Smooth muscle cell (in vitro differentiated cells): Measurements from ENCODE around the gene PRKCA. TPM values are rescaled to one million over a fixed set of nuclear protein-coding genes. Genes with fewer than 3 reads are reported as not detected.

ENCODE experiments used
- DNase-seq: peaks from one replicate; lab custom pipeline; 2025; ENCODE audit not compliant: unreplicated experiment; lab: John Stamatoyannopoulos, UW
- H2AFZ ChIP-seq: fragments of 200-600 bp; sonication (generic); 2 replicates; pipeline ENCODE4 v1.6.0; 2016; ENCODE audit warnings: antibody characterized with exemption, low read depth, mild to moderate bottlenecking
- H3F3A ChIP-seq: fragments of 200-600 bp; sonication (generic); 2 replicates; pipeline ENCODE4 v1.6.0; 2017; ENCODE audit warnings: antibody characterized with exemption, low read depth
- H3K27ac ChIP-seq: fragments of 200-600 bp; sonication (generic); 2 replicates; pipeline ENCODE4 v1.5.1; 2016; ENCODE audit warnings: low read depth, mild to moderate bottlenecking
- H3K27me3 ChIP-seq: fragments of 200-600 bp; sonication (generic); 2 replicates; pipeline ENCODE4 v1.6.1; 2016; ENCODE audit warnings: low read depth, mild to moderate bottlenecking
- H3K36me3 ChIP-seq: fragments of 200-600 bp; sonication (generic); 2 replicates; pipeline ENCODE4 v1.5.1; 2016; ENCODE audit warnings: low read depth
- H3K4me1 ChIP-seq: fragments of 200-600 bp; sonication (generic); 2 replicates; pipeline ENCODE4 v1.5.1; 2016; ENCODE audit warnings: low read depth
- H3K4me2 ChIP-seq: fragments of 200-600 bp; sonication (generic); 2 replicates; pipeline ENCODE4 v1.6.0; 2016; ENCODE audit warnings: mild to moderate bottlenecking
- H3K4me3 ChIP-seq: fragments of 200-600 bp; sonication (generic); 2 replicates; pipeline ENCODE4 v1.5.1; 2016; ENCODE audit warnings: mild to moderate bottlenecking
- H3K79me2 ChIP-seq: fragments of 200-600 bp; sonication (generic); 2 replicates; pipeline ENCODE4 v1.6.0; 2016; ENCODE audit warnings: low read depth, mild to moderate bottlenecking
- H3K9ac ChIP-seq: fragments of 200-600 bp; sonication (generic); 2 replicates; pipeline ENCODE4 v1.6.0; 2016; ENCODE audit warnings: low read depth
- H3K9me3 ChIP-seq: fragments of 200-600 bp; sonication (generic); replicated peaks from 2 replicates; pipeline ENCODE4 v1.5.1; 2016; ENCODE audit warnings: low read depth
- H4K20me1 ChIP-seq: fragments of 200-600 bp; sonication (generic); 2 replicates; pipeline ENCODE4 v1.6.0; 2016; ENCODE audit warnings: low read depth
- CTCF ChIP-seq: fragments of 200-600 bp; sonication (generic); IDR thresholded peaks from 2 replicates; pipeline ENCODE4 v1.5.1; 2017; ENCODE audit warnings: borderline replicate concordance, mild to moderate bottlenecking, antibody characterized with exemption; ENCODE audit not compliant: insufficient read depth, poor library complexity, severe bottlenecking
- WGBS: methylation state at CpG from one replicate; pipeline ENCODE4 v1.1.7; 2016; ENCODE audit warnings: low lambda C conversion rate; 5-methylcytosine and 5-hydroxymethylcytosine counted together
- polyA plus RNA-seq: library from polyadenylated mRNA; unstranded; fragments of >200 nt; fragmentation: Nextera tagmentation; extraction: Ambion mirVana; gene quantifications from 2 replicates; pipeline ENCODE4 v1.2.1, GENCODE V29; 2016
- total RNA-seq: library from RNA; depleted of rRNA; stranded (reverse); fragments of >200 nt; gene quantifications from 2 replicates; pipeline ENCODE4 v1.2.3, GENCODE V29; 2014

PRKCA gene
- total and polyA plus RNA-seq, 2 experiments from 2014 or later, result 0.78 to 7.1 TPM

- no peak for TF ChIP-seq CTCF
- Histone ChIP-seq H2AFZ (no peak overlapping the region), H3K36me3 (no peaks in the 10 kb centered on the region), H3K4me2 (no peak overlapping the region), H3F3A (no peaks in the 10 kb centered on the region), H3K27me3 (no peaks in the 10 kb centered on the region), H3K9ac (no peak overlapping the region), H3K9me3 (no peaks in the 10 kb centered on the region), H3K79me2 (no peaks in the 10 kb centered on the region), H3K4me3 (no peak overlapping the region), H4K20me1 (no peaks in the 10 kb centered on the region), H3K4me1 (peaks cover 11% of the 10 kb centered on the region), H3K27ac (peak overlapping the region; percentile 96)
- no peak for DNase-seq
- WGBS, result 96% methylated on average over 4 of the region's 4 CpGs
Observed at GRCh38 chr17:66458782-66459181, 156.4 kb downstream of the PRKCA start.

- 23% methylated on average over 7 of the region's 7 CpGs for WGBS
- no peak overlapping the region for H2AFZ ChIP-seq
- no peak overlapping the region for H3K9ac ChIP-seq
- peak overlapping the region; percentile 96 for H3K27ac ChIP-seq
- no peak overlapping the region for H3K4me3 ChIP-seq
- no peak for DNase-seq
- no peaks in the 10 kb centered on the region for H3K27me3 ChIP-seq
- no peaks in the 10 kb centered on the region for H3K36me3 ChIP-seq
- no peak for TF ChIP-seq CTCF
- H3K9me3 ChIP-seq, result no peaks in the 10 kb centered on the region
- peak overlapping the region; percentile 76 for H3K4me2 ChIP-seq
- no peaks in the 10 kb centered on the region for H4K20me1 ChIP-seq
- H3F3A ChIP-seq, result no peaks in the 10 kb centered on the region
- peaks cover 11% of the 10 kb centered on the region for H3K4me1 ChIP-seq
- no peaks in the 10 kb centered on the region for H3K79me2 ChIP-seq
Observed at GRCh38 chr17:66459811-66460270, 157.4 kb downstream of the PRKCA start.

- no peak for DNase-seq
- Histone ChIP-seq H2AFZ (no peak overlapping the region), H4K20me1 (no peaks in the 10 kb centered on the region), H3K9me3 (no peaks in the 10 kb centered on the region), H3K36me3 (no peaks in the 10 kb centered on the region), H3K79me2 (no peaks in the 10 kb centered on the region), H3K4me1 (peaks cover 11% of the 10 kb centered on the region), H3K4me2 (peak overlapping the region; percentile 76), H3K9ac (no peak overlapping the region), H3F3A (no peaks in the 10 kb centered on the region), H3K4me3 (no peak overlapping the region), H3K27ac (peak overlapping the region; percentile 96), H3K27me3 (no peaks in the 10 kb centered on the region)
- no peak for TF ChIP-seq CTCF
- 89% methylated on average over 6 of the region's 6 CpGs for WGBS
Observed at GRCh38 chr17:66460558-66460957, 158.1 kb downstream of the PRKCA start.

- no peak overlapping the region for H3K4me3 ChIP-seq
- no peak overlapping the region for H3K27ac ChIP-seq
- no peaks in the 10 kb centered on the region for H3K36me3 ChIP-seq
- H3K9me3 ChIP-seq, result no peaks in the 10 kb centered on the region
- no peak for TF ChIP-seq CTCF
- no peaks in the 10 kb centered on the region for H3K27me3 ChIP-seq
- H3K4me1 ChIP-seq, result peaks cover 11% of the 10 kb centered on the region
- H3K79me2 ChIP-seq, result no peaks in the 10 kb centered on the region
- H4K20me1 ChIP-seq, result no peaks in the 10 kb centered on the region
- H2AFZ ChIP-seq, result no peak overlapping the region
- H3K4me2 ChIP-seq, result no peak overlapping the region
- H3K9ac ChIP-seq, result no peak overlapping the region
- H3F3A ChIP-seq, result no peaks in the 10 kb centered on the region
- 90% methylated on average over 7 of the region's 7 CpGs for WGBS
- no peak for DNase-seq
Observed at GRCh38 chr17:66461343-66461995, 159.1 kb downstream of the PRKCA start.
